SU-DHL-6 (cell line): Measurements from ENCODE around the gene HPD.

Experiments
- EZH2phosphoT487 ChIP-seq: fragments of 200-600 bp; sonication (generic), shearing (Covaris generic); conservative IDR thresholded peaks from 2 replicates; pipeline ENCODE4 v1.6.1; 2018; ENCODE audit warnings: mild to moderate bottlenecking, antibody characterized with exemption, low read length, moderate library complexity, mixed read lengths
- TF ChIP-seq, protein P1 (sequence below): fragments of 200-600 bp; sonication (generic); IDR thresholded peaks from one replicate; pipeline ENCODE4 v1.5.1; 2017; ENCODE audit warnings: antibody characterized with exemption, mild to moderate bottlenecking, low read length, moderate library complexity; ENCODE audit not compliant: insufficient read depth, poor library complexity, severe bottlenecking

DNA sequence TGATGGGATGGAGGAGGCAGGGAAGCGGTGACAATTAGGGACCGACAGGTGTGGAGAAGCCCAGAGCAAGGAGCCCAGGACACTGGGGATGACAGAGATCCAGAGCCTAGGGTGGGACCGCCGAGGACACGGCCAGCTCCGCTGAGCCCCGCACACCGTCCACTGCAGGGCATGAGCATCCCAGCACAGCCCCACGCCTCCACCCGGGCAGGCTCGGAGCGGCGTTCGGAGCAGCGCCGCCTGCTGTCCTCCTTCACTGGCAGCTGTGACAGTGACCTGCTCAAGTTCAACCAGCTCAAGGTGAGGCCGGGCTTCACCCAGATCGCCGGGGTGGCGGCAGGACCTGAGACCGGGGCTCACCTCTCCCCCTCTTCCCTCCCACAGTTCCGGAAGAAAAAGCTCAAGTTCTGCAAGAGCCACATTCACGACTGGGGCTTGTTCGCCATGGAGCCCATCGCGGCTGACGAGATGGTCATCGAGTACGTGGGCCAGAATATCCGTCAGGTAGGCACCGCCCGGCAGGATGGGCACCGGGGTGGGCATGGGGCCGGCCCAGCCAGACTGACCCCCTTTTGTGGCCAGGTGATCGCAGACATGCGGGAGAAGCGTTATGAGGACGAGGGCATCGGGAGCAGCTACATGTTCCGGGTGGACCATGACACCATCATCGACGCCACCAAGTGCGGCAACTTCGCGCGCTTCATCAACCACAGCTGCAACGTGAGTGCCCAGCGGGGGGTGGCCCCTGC is 31.1 kb downstream of the HPD start:
- TF ChIP-seq, protein P1, sequence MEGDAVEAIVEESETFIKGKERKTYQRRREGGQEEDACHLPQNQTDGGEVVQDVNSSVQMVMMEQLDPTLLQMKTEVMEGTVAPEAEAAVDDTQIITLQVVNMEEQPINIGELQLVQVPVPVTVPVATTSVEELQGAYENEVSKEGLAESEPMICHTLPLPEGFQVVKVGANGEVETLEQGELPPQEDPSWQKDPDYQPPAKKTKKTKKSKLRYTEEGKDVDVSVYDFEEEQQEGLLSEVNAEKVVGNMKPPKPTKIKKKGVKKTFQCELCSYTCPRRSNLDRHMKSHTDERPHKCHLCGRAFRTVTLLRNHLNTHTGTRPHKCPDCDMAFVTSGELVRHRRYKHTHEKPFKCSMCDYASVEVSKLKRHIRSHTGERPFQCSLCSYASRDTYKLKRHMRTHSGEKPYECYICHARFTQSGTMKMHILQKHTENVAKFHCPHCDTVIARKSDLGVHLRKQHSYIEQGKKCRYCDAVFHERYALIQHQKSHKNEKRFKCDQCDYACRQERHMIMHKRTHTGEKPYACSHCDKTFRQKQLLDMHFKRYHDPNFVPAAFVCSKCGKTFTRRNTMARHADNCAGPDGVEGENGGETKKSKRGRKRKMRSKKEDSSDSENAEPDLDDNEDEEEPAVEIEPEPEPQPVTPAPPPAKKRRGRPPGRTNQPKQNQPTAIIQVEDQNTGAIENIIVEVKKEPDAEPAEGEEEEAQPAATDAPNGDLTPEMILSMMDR, result no peak
- TF ChIP-seq EZH2phosphoT487, result no peak
